ENCODE data around the gene HCFC2. TPM values are rescaled to one million over a fixed set of nuclear protein-coding genes. Genes with fewer than 3 reads are reported as not detected.
"Not testable (repeated sequence)": the region's sequence is repeated elsewhere in the genome, so short reads cannot be mapped to it uniquely, and the experiment has no call there.

Gene HCFC2
- polyA plus RNA-seq, 10 donors: 23.9 to 36.6 (median 29.5) TPM

- no peak for DNase-seq
These were observed 45.3 kb downstream of the HCFC2 start for GRCh38 chr12:104109446-104110271.

DNA sequence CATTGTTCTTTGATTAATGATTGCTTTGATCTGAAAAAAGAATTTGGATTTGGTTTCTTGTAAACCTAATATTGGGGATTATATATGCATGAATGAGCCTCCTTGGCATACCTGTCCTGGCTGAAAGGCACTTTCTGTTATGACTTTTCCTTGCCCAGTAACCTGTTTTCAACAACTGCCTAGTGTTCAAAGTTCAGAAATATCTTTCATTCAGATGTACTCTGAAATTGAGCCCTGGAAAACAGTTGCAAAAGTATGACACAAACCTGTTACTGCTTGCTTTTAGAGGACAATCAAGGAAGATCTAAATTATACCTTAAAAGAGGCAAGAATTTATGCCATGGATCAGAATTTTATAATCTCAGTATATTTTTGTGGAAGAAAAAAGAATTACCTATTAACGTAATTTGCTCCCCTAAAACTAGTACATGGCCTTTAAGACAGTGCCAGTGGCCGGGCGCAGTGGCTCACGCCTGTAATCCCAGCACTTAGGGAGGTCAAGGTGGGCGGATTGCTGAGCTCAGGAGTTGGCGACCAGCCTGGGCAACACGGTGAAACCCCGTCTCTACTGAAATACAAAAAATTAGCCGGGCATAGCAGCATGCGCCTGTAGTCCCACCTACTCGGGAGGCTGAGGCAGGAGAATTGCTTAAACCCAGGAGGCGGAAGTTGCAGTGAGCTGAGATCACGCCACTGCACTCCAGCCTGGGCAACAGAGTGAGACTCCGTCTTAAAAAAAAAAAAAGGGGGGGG is 50.7 kb downstream of the HCFC2 start:
- DNase-seq: not testable (repeated sequence)

DNA sequence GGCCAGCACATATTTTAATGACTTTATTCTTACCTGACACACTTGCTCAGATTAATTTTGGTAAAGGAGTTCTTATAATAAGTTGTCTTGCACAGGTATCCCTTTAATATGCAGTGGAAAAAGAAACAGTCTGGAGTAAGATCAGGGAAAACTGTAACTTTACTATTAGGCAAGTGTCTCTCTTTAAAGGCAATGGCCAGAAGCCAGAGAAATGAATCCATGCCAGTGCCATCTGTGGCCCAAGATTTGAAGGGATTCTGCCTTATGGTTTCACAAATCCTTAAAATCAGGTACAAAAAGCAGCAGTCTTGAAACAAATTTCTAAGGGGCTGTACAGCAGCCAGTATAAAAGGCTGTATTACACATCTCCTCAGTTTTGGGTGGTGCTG is 51.2 kb downstream of the HCFC2 start:
- no peak for DNase-seq

DNA sequence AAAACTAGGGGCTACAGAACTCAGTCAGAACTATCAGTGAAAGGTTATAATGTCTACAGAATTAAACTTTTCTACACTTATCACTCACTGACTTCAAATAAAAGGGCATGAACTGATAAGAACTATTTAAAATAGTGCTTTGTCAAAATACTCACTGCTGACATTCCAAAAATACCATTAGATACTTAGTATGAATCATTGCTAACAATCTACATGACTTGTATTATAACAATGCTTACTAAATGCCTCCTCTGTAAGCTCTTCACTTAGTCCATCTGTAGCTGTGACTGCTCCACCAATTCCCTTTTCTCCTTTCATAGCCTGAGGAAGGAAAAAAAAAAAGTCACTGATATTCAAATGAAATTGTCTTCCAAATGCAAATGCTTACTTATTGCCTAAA is 56.7 kb downstream of the HCFC2 start:
- peak in 1 of 3 donors; percentile 25 for DNase-seq

DNA sequence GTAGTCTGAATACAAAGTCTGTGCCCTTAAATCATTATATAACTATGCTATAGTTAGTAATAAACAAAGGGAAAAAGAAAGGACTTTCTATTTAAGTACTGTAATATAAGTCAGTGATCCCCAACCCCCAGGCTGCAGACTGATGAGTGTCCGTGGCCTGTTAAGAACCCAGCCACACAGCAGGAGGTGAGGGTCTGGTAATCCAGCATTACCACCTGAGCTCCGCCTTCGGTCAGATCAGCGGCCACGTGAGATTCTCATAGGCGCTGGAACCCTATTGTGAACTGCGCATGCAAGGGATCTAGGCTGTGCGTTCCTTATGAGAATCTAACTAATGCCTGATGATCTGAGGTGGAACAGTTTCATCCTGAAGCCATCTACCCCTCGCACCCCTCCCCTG is 58.0 kb downstream of the HCFC2 start:
- DNase-seq: no peak

- no peak for DNase-seq
These were observed 62.2 kb downstream of the HCFC2 start for GRCh38 chr12:104126548-104126947.

GRCh38 chr12:104130760-104131159 is 66.4 kb downstream of the HCFC2 start:
- no peak for DNase-seq

DNA sequence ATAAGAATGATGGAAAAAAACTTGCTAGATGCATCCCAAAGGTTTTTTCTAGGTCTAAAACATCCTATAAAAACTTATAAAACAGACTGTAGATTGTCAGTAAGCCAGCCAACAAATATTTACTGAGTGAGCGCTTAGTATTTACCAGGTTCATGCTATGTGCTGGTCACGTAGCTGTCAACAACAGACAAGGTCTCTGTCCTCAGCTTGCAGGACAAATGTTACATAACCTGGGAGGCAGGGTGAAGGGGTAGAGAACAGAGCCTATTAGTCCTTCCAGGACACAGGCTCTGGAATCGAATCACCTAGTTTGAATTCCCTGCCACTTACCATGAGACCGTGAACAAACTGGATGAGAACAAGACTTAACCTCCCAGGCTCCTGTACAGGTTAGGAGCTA is 67.3 kb downstream of the HCFC2 start:
- no peak for DNase-seq

GRCh38 chr12:104132351-104132956 is 68.1 kb downstream of the HCFC2 start:
- DNase-seq: no peak

DNA sequence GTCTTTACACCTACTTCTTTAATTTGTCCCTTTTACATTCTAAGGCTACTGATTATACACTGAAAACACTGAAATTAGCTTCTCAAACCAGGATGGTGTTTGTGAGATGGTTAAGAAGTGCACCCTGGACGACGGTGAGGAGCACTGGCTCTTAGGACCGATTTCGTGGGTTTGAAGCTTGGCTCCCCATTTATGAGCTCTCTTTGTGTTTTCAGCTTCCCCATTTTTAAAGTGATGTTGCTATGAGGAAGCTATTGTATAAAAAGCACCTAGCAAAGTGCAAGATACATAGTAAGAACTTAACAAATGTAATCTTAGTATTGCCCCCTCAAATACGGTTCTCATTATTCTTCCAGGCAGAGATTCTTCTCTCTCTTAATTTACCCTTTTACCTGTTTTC is 69.0 kb downstream of the HCFC2 start:
- DNase-seq: no peak

GRCh38 chr12:104133866-104134265 is 69.5 kb downstream of the HCFC2 start:
- peak in 1 of 3 donors; percentile 7 for DNase-seq

DNA sequence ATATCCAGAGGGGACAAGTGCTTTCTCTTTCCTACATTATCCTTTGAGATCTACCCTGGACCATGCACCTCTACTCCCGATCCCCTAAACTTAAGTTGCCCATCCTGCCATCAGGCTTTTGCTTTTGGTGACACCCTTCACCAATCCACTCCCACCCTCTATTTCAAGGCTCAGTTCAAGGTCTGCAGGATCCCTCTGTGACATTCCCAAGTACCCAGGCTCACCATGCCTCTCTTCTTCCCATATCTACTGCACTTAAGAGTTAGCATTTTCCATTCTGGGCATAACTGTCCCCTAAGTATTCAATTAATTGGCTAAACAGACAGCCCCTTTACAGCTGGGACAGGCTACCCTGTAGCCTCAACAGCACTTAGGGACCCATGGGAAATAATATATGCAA is 70.6 kb downstream of the HCFC2 start:
- no peak for DNase-seq

DNA sequence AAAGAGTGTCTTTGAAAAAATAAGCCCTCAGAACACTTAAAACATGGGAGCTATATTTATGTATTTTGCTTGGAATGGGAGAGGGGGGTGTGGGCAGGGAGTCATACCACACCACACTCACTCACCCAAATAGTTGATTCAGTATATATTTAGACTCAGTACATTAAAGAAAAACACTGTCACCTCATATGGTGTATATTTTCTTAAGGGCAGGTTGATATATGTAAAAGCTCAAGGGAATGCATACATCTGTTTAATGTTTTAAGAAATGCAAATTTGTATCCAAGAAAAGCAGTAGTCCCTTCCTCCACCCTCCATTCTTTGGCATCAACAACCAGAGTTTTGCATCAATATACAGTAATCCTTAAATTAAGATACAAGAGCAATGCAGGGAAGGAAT is 72.2 kb downstream of the HCFC2 start:
- peak; percentile 10 to 55 (median 18) for DNase-seq

GRCh38 chr12:104137001-104137901 is 72.9 kb downstream of the HCFC2 start:
- DNase-seq: peak; percentile 17 to 76 (median 40)

DNA sequence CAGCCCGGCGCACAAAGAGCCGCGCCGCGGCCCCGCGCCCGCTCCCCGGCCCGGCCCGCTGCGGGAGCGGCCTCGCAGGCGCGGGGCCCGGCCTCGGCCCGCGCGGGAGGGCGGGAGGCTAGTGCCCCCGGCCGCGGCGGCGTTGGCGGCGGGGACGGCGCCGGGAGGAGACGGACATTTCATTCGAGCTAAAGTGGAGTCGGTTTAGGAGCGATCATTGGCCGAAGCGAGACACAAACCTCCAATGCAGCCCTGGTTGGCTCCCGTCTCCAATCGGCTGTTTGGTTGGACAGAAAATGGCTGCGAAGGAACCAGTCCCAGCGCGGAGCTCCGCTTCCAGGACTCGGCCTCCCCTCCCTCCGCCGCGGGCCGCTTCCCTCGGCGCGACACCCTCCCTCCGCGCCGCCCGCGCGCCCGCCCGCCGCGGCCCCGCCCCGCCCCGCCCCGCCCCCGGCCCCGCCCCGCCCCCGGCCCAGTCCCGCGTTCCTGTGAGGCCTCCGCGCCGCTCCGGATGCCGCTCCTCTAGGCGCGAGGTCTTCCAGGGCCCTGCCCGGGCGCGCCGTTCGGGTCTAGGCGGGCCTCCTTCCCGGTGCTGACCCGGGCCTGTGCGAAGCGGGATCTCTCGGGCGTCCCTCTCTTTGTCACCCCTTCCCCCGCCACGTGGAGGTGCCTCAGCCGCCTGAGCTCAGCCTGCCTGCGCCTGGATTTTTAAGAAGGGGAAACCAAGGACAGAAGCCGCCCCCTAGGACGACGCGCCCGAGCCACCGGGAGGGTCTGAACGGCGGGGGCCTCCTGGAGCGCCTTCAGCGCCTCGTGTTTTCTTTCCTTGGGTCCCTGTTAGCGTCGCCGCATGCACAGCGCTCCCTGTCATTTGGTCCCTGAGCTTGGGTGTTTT is 73.8 kb downstream of the HCFC2 start, which contains the start of gene NFYB:
TSS of gene NFYB (minus strand) at position 309 of the 895 bp plus-strand sequence. CDS start 2,757 bp downstream, outside the sequence.
- peak; percentile 97 to 98 (median 98) for DNase-seq

DNA sequence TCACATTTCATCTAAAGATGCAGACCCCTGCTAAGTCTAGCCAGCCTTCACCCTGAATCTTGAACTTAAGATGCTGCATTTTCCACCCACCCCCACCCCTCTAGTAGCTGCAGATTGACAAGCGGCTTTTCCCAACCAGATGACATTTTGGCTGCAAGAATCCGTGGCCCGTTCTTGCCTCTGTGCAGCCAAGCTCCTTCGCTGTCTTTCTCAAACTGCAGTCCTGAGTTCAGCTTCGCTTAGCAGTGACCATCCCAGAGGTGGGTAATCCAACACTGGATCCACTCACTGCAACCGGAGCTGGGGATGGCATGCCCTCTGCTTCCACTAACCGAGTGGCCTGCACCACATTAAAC is 74.4 kb downstream of the HCFC2 start:
- DNase-seq: peak in 2 of 3 donors; percentile 27 to 37

DNA sequence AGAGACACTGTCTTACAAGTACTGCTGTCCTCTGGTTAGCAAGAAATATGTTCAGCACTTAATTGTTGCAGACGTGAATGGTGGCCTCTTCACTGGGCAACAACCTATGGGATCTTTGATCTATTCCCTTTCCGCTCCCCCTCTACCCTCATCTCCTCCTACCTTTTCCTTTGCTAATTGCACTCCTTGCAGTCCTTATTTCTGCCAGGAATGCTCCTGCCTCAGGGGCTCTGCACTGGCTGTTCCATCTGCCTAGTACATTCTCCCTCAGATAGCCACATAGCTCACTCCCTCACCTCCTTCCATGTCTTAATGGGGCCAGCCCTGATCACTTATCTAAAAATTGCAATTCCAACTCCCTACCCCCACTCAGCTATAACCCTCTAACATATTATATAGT is 78.2 kb downstream of the HCFC2 start:
- DNase-seq: no peak

GRCh38 chr12:104143002-104143401 is 78.7 kb downstream of the HCFC2 start:
- no peak for DNase-seq

- no peak for DNase-seq
These were observed 79.6 kb downstream of the HCFC2 start for GRCh38 chr12:104143918-104144317.

GRCh38 chr12:104147346-104147745 is 83.0 kb downstream of the HCFC2 start:
- DNase-seq: no peak
